ENCODE data around the gene DNAAF3.
"Not testable (repeated sequence)": the region's sequence is repeated elsewhere in the genome, so short reads cannot be mapped to it uniquely, and the experiment has no call there.

The DNAAF3 gene

GRCh38 chr19:55166530-55167268 is at the start of gene DNAAF3:
DNAAF3 (minus strand) TSS chr19:55166613; CDS start chr19:55166413, 200 bp downstream.
- peak; percentile 100 for DNase-seq (ENCODE audit: low spot score)

GRCh38 chr19:55213547-55213946 is 47.1 kb upstream of the DNAAF3 start:
- DNase-seq (ENCODE audit: low spot score) = no peak

- no peak for DNase-seq (ENCODE audit: low spot score)
These were observed 46.0 kb upstream of the DNAAF3 start for GRCh38 chr19:55212447-55212846.

GRCh38 chr19:55209693-55210472 is 43.5 kb upstream of the DNAAF3 start:
- peak; percentile 81 for DNase-seq (ENCODE audit: low spot score)

GRCh38 chr19:55208880-55209692 is 42.7 kb upstream of the DNAAF3 start, which contains the start of gene PTPRH:
PTPRH (minus strand) TSS chr19:55209501; CDS start chr19:55209433, 68 bp downstream.
- DNase-seq (ENCODE audit: low spot score) = no peak

GRCh38 chr19:55206664-55207500 is 40.5 kb upstream of the DNAAF3 start:
- DNase-seq (ENCODE audit: low spot score) = peak; percentile 99

- DNase-seq (ENCODE audit: low spot score) = not testable (repeated sequence)
These were observed 35.8 kb upstream of the DNAAF3 start for GRCh38 chr19:55202199-55202598.

GRCh38 chr19:55199620-55200204 is 33.3 kb upstream of the DNAAF3 start:
- no peak for DNase-seq (ENCODE audit: low spot score)

- DNase-seq (ENCODE audit: low spot score) = no peak
These were observed 32.2 kb upstream of the DNAAF3 start for GRCh38 chr19:55198651-55199050.

GRCh38 chr19:55197528-55197927 is 31.1 kb upstream of the DNAAF3 start:
- DNase-seq (ENCODE audit: low spot score) = no peak

GRCh38 chr19:55196803-55197202 is 30.4 kb upstream of the DNAAF3 start:
- DNase-seq (ENCODE audit: low spot score) = no peak

- DNase-seq (ENCODE audit: low spot score) = no peak
These were observed 27.1 kb upstream of the DNAAF3 start for GRCh38 chr19:55193481-55193880.

GRCh38 chr19:55189403-55189835 is 23.0 kb upstream of the DNAAF3 start:
- DNase-seq (ENCODE audit: low spot score) = peak; percentile 81

- DNase-seq (ENCODE audit: low spot score) = no peak
These were observed 22.2 kb upstream of the DNAAF3 start for GRCh38 chr19:55188625-55189024.

GRCh38 chr19:55186080-55186479 is 19.7 kb upstream of the DNAAF3 start:
- no peak for DNase-seq (ENCODE audit: low spot score)

- DNase-seq (ENCODE audit: low spot score) = no peak
These were observed 15.3 kb upstream of the DNAAF3 start for GRCh38 chr19:55181740-55182139.

- DNase-seq (ENCODE audit: low spot score) = peak; percentile 59
These were observed 13.4 kb upstream of the DNAAF3 start, which contains the start of gene SYT5 for GRCh38 chr19:55179606-55180484. SYT5 (minus strand) TSS chr19:55180289; CDS start chr19:55179041, 1,248 bp downstream.

- peak; percentile 94 for DNase-seq (ENCODE audit: low spot score)
These were observed 12.6 kb upstream of the DNAAF3 start for GRCh38 chr19:55178781-55179599.

- DNase-seq (ENCODE audit: low spot score) = no peak
These were observed 9.7 kb upstream of the DNAAF3 start for GRCh38 chr19:55176076-55176475.

Measured in hepatic stellate cell (primary cell).